Subcutaneous adipose tissue (tissue), 4 donors: ENCODE measurements around the gene ADAMTS12. TPM values are rescaled to one million over a fixed set of nuclear protein-coding genes. Genes with fewer than 3 reads are reported as not detected.

ENCODE experiments used
- total RNA-seq, 4 donors: library from RNA; depleted of rRNA; stranded (reverse); fragments of >200 nt; gene quantifications; one replicate each; pipeline ENCODE4 v1.1.0, GENCODE V29; 2016
- TF ChIP-seq, protein P1 (sequence below): fragments of 450-650 bp; IDR thresholded peaks from one replicate; pipeline ENCODE4 v1.5.1; 2016; ENCODE audit warnings: low read depth, mild to moderate bottlenecking, control low read depth, antibody characterized with exemption, moderate library complexity

The ADAMTS12 gene
- total RNA-seq, 4 donors from 2014 or later: 13.8 to 49.4 (median 20.2) TPM

DNA sequence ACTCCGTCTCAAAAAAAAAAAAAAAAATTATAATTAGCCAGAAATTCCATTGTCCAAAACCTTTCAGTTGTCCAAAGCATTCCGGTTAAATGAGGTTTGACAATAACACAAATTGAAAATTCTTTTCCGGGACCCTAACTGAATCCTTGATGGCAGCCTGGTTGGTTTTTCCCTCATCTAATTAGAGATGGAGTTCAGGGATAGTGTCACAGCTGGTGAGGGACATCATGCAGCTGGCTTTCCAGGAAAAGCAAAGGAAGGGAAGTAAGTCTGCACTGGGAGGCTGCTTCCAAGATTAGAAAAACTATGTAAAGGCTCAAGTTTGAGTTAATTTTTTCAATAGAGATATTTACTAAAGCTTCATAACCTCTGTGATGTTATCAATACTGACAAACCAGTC lies 195.4 kb downstream of the ADAMTS12 start:
- TF ChIP-seq, protein P1, sequence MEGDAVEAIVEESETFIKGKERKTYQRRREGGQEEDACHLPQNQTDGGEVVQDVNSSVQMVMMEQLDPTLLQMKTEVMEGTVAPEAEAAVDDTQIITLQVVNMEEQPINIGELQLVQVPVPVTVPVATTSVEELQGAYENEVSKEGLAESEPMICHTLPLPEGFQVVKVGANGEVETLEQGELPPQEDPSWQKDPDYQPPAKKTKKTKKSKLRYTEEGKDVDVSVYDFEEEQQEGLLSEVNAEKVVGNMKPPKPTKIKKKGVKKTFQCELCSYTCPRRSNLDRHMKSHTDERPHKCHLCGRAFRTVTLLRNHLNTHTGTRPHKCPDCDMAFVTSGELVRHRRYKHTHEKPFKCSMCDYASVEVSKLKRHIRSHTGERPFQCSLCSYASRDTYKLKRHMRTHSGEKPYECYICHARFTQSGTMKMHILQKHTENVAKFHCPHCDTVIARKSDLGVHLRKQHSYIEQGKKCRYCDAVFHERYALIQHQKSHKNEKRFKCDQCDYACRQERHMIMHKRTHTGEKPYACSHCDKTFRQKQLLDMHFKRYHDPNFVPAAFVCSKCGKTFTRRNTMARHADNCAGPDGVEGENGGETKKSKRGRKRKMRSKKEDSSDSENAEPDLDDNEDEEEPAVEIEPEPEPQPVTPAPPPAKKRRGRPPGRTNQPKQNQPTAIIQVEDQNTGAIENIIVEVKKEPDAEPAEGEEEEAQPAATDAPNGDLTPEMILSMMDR: no peak

DNA sequence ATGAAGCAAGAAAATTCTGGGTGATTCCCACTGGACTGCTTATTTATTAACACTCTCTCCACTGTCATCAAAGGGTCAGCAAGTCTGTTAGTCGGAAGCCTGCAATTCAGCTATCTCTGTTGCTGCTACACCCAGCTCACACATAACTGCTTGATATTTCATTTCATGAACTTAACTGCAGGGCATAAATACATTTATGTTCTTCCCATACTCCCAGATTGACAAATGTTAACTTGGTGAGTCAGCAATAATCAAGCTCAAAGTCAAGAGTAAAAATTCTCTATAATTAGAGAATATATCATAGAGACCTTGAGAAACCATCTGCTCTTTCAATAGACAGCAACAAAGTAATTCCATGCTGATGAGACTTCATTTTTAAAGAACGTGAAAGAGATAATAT lies 198.8 kb downstream of the ADAMTS12 start:
- TF ChIP-seq, protein P1: no peak

DNA sequence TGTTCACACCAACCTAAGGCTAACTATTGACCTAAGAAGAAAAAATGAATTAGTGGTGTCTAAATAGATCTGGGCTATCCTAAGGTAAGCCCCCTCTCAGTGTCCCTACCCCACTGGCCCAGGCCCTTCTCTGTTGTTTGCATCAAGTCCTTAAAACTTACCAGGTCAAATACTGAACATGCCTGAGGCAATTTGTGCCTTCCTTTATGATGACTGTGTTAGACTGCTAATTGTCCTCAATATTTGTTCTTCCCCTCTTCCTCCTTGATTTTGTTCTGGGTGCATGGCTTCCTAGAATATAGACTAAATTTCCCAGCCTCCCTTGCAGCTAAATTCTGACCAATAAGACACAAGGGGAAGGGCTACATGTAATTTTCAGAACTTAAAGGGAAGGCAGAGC lies 199.9 kb downstream of the ADAMTS12 start:
- TF ChIP-seq, protein P1: no peak

DNA sequence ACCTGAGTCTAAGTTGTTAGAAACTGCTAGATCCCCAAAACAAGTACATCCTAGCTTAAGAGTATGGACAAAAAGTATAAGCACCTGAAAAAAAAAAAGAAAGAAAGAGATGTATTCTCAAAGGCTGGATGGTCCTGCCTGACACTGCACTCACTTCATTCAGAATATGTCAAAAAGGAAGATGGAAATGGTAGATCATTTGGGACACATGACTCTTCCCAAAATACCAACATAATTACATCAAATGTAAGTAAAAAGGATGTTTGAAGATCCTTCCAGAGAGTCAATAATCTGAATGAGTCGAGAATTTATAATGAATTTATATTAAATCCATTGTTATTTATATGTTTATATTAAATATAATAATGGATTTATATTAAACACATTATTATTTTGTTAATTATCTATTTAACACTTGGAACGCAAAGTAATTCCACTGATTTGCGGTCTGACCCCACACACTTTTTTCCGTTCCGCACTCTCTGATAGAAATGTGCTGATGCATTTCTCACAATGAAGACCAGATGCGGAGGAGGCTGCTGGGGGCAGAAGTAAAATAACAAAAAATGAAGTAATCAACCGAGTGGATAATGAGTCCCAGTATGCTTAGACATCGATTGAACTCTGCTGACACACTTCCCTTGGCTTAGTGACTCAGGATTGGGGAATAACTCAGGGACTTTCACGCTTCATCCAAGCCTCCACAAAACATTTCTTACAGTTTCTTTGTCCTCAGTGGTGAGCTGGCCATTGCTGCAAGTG lies 201.2 kb downstream of the ADAMTS12 start:
- TF ChIP-seq, protein P1: no peak

DNA sequence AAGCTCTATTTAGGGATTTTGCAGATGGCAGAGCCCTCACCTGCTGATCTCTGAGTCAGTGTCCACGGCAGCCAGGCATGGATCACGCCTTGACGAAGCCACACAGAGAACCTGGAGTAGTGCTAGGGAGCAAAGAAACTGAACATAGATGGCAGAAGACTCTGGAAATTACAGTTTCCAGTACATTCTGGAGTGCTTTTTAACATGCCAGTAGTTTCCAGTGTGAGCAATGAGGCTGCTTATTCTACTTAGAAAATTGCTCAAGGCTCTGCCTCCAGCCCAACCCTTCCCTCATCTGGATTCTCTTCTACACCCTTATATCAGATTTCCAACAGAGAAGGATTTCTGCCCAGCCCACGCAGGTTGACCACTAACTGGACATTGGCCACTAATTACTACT lies 203.3 kb downstream of the ADAMTS12 start:
- TF ChIP-seq, protein P1: no peak

DNA sequence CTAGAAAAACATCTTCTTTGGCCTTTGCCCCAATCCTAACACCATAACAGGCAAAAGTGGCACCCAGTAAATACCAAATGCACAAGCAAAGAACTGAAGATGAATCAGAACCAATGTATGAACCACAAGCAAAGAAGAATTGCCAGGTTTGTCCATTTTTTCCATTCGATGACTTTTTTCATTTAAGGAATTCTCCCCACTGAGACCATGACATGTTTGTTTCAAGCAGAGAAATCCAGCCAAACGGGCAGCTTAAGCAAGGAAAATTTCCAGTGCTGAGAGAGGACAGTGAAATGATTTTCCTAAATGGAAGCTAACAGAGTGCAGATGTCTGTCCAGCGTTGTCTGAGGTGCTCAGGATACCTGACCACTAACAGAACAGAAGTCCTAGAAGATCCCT lies 203.7 kb downstream of the ADAMTS12 start:
- TF ChIP-seq, protein P1: no peak

DNA sequence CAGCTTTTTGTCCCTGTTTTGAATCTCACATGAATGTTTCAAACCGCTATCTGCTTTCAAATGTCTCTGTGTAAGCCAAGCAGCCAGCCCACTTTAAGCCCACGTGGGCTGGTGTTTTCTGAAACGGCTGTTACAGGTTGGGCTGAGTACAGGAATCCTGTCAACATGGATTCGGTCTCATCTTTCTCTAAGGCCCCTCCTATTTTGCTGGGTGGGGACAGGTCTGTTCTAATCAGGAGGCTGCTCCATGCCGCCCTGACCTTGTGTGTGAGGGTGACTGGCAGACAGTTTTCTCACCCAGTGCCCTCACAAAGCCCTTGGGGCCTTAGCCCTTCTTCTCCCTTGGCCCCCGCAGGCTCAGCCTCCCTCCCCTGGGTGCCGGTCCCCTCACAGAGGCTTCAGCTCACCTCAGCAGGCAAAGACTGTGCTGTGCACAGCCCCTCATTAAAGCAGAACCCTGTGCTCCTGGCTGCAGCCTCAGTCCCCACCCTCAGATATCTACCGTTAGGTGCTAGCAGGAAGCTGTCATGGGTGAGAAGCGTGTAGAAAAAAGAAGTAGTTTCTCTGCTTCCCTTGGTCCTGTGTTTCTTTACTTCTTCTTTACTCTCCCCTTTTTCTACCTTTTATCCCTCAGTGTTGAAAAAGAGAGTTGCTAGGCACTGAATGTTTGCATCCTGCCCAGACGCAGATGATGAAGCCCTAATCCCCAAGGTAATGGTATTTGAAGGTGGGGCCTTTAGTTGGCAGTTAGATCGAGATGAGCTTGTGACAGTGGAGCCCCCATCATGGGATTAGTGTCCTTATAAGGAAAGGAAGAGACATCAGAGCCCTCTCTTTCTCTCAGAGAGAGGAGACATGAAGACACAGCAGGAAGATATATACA lies 205.7 kb downstream of the ADAMTS12 start:
- TF ChIP-seq, protein P1: no peak
